ENCODE measurements around the gene TEPSIN.

- TF ChIP-seq EZH2 (IDR thresholded peaks at IDR 0.05; ENCODE audit: borderline replicate concordance, insufficient read depth, low read length, poor library complexity, severe bottlenecking): no peak
- no peak for TF ChIP-seq CTCF (IDR thresholded peaks at IDR 0.05; ENCODE audit: poor library complexity, severe bottlenecking)
- TF ChIP-seq EP300 (conservative IDR thresholded peaks at IDR 0.05; ENCODE audit: poor library complexity, severe bottlenecking): no peak
- TF ChIP-seq REST (IDR thresholded peaks at IDR 0.05; ENCODE audit: borderline replicate concordance): no peak
These were observed 8.6 kb upstream of the TEPSIN start for GRCh38 chr17:81247339-81247990.
